Medulla oblongata (tissue), 1 donor: ENCODE data around the gene IL10RA.

Source experiments
- DNase-seq: peaks from one replicate; pipeline ENCODE4 v3.0.0-alpha.2; 2015; ENCODE audit errors: extremely low spot score

IL10RA gene

DNA sequence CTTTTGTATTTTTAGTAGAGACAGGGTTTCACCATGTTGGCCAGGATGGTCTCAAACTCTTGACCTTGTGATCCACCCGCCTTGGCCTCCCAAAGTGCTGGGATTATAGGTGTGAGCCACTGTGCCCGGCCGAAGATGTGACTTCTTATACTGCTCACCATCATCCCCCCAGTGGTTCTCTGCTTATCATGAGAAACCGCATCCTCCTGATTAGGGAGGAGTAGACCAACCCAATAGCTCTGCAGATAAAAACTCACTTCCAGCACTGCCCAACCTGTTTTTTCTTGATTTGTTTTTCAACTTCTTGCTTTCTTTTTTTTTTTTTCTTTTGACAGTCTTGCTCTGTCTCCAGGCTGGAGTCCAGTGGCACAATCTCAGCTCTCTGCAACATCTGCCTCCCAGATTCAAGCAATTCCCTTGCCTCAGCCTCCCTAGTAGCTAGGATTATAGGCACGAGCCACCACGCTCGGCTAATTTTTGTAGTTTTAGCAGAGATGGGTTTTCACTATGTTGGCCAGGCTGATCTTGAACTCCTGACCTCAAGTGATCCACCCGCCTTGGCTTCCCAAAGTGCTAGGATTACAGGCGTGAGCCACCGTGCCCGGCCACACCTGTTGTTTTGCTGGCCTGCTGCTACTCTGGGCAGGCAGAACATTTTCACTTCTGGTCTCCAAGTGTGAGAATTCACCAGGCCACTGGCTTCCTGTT lies 21.5 kb downstream of the IL10RA start:
- peak; percentile 42 for DNase-seq

- no peak for DNase-seq
Observed at GRCh38 chr11:118008271-118008911, 22.2 kb downstream of the IL10RA start.

- DNase-seq: no peak
Observed at GRCh38 chr11:118009864-118010737, 23.9 kb downstream of the IL10RA start.

- peak; percentile 87 for DNase-seq
Observed at GRCh38 chr11:118010738-118011461, 24.7 kb downstream of the IL10RA start.

GRCh38 chr11:118012083-118012669 lies 26.0 kb downstream of the IL10RA start:
- DNase-seq: peak; percentile 55

DNA sequence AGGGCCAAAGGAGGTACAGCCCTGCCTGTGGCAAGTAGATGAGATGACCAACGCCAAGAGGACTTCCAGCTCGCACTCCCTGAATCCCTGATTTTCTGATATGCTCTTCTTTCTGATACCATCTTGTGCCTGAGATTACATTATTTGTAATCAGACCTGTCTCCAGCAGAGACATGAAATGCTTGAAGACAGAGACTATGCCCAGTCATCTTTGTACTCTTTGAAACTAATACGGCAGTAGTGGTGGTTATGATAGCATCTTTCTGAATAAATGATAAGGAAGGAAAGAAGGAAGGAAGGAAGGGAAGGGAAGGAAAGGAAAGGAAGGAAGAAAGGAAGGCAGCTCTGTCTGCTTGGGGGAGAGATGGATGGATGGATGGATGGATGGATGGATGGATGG lies 27.8 kb downstream of the IL10RA start:
- DNase-seq: no peak

GRCh38 chr11:118015385-118015841 lies 29.2 kb downstream of the IL10RA start:
- DNase-seq: no peak

- DNase-seq: no peak
Observed at GRCh38 chr11:118016104-118016503, 29.9 kb downstream of the IL10RA start.

DNA sequence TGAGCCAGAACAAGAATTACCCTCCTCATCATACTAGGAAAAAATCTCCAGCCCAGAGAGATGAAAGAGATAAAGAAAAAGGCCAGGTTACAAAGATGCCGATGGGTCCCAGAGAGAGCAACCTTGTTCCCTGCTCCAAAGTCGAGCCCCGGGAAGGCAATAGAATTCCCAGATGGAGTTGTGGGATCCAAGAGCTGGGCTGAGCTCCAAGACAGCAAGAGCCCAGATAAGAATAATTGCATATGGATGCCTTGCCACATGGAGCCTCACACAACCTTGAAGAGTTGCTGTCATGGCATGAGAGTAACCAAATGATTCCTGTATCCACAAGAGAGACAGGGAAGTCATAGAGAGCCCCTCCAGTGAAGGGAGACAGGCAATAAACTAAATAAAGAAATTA lies 30.9 kb downstream of the IL10RA start:
- DNase-seq: no peak

DNA sequence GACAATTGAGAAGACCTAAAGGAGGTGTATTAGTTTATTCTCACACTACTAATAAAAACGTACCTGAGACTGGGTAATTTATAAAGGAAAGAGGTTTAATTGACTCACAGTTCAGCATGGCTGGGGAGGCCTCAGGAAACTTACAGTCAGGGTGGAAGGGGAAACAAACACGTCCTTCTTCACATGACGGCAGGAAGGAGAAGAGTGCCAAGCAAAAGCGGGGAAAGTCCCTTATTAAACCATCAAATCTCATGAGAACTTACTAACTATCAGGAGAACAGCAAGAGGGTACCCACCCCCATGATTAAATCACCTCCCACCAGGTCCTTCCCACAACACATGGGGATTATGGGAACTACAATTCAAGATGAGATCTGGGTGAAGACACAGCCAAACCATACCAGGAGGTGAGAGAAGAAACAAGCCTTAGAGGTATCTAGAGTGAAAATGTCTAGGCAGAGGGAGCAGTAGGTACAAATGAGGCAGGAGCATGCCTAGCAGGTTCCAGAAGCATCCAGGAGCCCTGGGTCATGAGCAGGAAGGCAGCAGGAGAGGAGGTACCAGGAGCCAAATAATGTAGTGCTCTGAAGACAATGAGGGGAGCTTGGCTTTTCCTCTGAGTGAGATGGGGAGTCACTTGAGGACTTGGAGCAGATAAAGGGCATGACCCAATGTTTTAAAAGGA lies 31.6 kb downstream of the IL10RA start:
- DNase-seq: no peak

DNA sequence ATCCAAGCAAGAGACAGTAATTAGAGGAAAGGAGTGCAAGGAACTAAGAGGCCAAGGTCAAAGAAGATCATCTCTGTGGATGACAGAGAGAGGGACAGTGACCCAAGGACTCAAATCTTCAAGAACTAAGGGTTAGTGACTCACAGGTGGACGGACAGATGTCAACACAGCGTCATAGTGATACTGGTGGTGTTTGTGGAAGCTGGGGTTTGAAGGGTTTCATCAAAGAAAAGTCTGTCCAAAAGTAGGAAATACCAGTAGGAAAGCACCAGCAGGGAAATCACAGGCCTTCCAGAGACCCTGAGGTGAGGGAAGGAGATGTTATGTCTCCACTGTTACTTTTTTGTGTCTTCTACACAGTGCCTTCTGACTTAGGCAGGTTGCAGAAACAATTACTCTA lies 32.2 kb downstream of the IL10RA start:
- no peak for DNase-seq

DNA sequence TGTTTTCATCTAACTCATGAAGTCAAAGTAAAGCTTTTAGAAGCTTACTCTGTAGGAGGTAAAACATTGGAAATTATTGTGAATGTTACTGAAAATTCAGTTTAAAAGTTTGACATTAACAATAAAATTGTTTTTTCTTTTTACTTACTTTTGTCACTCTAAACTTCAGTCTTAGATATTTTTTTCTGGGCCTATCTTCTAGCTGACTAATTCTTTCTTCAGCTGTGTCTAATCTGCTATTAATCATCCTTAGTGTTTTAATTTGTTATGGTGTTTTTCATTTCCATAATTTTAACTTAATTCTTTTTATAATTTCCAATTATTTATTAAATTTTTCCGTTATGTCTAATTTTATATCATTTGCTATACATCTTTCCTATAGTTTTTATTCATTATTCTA lies 35.0 kb downstream of the IL10RA start:
- DNase-seq: no peak

GRCh38 chr11:118027694-118028093 lies 41.5 kb downstream of the IL10RA start:
- DNase-seq: no peak

- DNase-seq: no peak
Observed at GRCh38 chr11:118028626-118029025, 42.4 kb downstream of the IL10RA start.

DNA sequence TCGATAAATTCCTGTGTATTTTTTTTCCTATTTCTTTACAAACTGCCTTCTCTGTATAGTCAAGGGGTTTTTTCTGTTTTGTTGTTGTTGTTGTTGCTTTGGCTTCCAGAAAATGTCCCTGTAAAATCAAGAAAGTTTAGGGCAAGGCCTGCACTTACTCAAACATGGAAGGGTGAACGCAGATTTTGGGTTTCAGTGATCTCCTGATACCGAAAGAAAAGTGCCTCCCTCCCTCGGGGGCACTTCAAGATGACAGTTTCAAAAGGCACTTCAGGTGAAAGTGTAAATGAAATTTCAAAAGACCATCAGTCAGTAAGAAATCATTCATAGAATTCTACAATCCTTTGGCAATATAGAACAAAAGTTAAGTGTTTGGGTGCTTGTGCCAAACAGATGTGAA lies 47.2 kb downstream of the IL10RA start:
- DNase-seq: no peak

- DNase-seq: no peak
Observed at GRCh38 chr11:118042141-118042540, 55.9 kb downstream of the IL10RA start.

GRCh38 chr11:118042796-118043195 lies 56.6 kb downstream of the IL10RA start:
- DNase-seq: peak; percentile 26

GRCh38 chr11:118045191-118045590 lies 59.0 kb downstream of the IL10RA start:
- DNase-seq: no peak

DNA sequence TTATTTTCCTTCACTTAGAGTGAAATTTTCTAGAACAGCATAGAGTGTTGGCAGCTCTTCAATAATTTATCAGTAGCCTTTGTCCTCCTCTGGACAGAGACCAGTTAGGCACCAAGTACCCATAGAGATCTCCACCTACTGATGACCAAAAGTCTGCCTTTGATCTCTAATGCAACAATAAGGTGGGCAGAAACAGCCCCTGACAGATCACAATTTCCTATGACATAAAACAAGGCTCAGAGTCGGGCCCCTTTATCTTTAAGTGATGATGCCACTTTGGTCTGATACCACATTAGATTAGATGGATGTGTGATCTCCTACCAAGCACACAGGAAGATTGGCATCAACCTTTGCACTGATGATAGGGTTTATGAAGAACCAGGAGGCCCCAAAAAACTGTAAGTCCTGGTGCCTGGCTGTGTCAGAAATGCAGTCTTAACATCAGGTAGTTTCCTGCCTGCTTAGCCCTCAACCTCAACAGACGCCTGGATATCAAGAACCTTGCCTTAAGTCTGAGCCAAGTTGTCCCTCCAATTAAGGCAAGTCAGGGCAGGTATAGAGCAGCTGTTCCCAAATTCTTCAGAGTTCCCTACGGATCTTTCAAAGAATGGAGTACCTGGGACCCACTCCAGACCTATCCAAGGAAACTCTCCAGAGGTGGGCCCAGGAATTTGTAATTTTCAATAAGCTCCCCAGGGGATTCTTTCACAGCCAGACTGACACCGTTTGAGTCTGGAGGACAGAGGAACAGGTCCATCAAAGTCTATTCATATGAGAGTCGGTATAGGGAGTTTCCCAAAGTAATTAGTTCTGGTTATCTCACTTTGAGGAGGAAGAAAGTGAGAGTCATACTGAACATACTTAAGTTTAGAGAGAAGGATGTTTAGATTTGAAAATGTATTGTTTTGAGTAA lies 60.1 kb downstream of the IL10RA start:
- DNase-seq: peak; percentile 38
